Measurements from ENCODE around the gene FAM120B.

The FAM120B gene

GRCh38 chr6:170447561-170447930, 141.0 kb downstream of the FAM120B start:
- no peaks in the 10 kb centered on the region for H4K20me1 ChIP-seq (ENCODE audit: insufficient read depth, low read length)
- no peaks in the 10 kb centered on the region for H3K36me3 ChIP-seq (replicated peaks; ENCODE audit: low read depth, low read length)
- no peak overlapping the region for H3K4me2 ChIP-seq (ENCODE audit: low read length)
- no peaks in the 10 kb centered on the region for H3K79me2 ChIP-seq (ENCODE audit: low read length)
- H3K4me1 ChIP-seq (ENCODE audit: low read length), result no peaks in the 10 kb centered on the region
- no peak overlapping the region for H3K27ac ChIP-seq (ENCODE audit: low read length)
- H3K27me3 ChIP-seq (ENCODE audit: low read depth, low read length), result no peaks in the 10 kb centered on the region
- no peaks in the 10 kb centered on the region for H3K9me3 ChIP-seq (ENCODE audit: insufficient read depth, low read length)
- H3K4me3 ChIP-seq (ENCODE audit: low read length), result no peak overlapping the region
- TF ChIP-seq CTCF (IDR thresholded peaks at IDR 0.05; ENCODE audit: low read depth, low read length), result no peak
- no peak for TF ChIP-seq EZH2phosphoT487 (IDR thresholded peaks at IDR 0.05; ENCODE audit: low read depth)
- H2AFZ ChIP-seq (ENCODE audit: low read depth, low read length), result no peak overlapping the region
- no peak overlapping the region for H3K9ac ChIP-seq (ENCODE audit: low read length)

- Histone ChIP-seq H4K20me1 (ENCODE audit: insufficient read depth, low read length) (no peaks in the 10 kb centered on the region), H3K4me1 (ENCODE audit: low read length) (no peaks in the 10 kb centered on the region), H2AFZ (ENCODE audit: low read depth, low read length) (no peak overlapping the region), H3K9me3 (ENCODE audit: insufficient read depth, low read length) (no peaks in the 10 kb centered on the region), H3K36me3 (replicated peaks; ENCODE audit: low read depth, low read length) (no peaks in the 10 kb centered on the region), H3K4me3 (ENCODE audit: low read length) (no peak overlapping the region), H3K9ac (ENCODE audit: low read length) (no peak overlapping the region), H3K27ac (ENCODE audit: low read length) (no peak overlapping the region), H3K4me2 (ENCODE audit: low read length) (no peak overlapping the region), H3K79me2 (ENCODE audit: low read length) (no peaks in the 10 kb centered on the region), H3K27me3 (ENCODE audit: low read depth, low read length) (no peaks in the 10 kb centered on the region)
- TF ChIP-seq EZH2phosphoT487 (IDR thresholded peaks at IDR 0.05; ENCODE audit: low read depth), result no peak
- TF ChIP-seq CTCF (IDR thresholded peaks at IDR 0.05; ENCODE audit: low read depth, low read length), result no peak
Observed at GRCh38 chr6:170448317-170448716, 141.8 kb downstream of the FAM120B start.

DNA sequence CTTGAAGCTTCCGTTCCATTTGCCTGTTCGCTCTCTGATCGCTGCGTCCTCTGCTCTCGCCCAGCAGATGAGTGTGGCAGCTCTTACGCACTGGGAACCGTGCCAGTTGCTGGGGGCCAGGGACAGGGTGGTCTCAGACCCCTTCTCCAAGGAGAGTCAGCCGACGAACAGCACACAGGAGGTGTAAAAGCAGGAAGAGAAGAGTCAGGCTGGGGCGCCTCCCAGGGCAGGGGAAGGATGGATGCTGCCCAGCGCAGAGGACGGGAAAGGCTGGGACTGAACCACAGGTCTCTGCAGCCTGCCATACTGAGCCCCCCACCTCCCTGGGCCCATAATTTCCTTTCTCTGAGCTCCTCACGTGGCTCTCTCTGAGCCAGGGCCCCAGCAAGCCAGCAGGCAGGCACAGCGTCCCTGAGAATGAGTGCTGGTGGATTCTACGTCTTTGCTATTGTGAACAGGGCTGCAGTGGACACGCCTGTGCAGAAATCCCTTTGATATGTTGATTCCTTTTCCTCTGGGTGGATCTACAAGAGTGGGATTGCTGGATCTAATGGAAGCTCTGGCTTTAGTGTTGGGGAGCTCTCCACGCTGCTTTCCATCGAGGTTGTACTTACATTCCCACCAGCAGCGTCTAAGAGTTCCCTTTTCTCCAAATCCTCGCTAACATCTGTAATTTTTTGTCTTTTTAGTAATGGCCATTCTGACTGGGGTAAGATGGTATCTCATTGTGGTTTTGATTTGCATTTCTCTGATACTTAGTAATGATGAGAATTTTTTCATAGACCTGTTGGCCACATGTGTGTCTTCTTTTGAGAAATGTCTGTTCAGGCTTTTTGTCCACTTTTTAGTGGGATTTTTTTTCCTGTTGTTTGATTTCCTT, 142.4 kb downstream of the FAM120B start:
- no peaks in the 10 kb centered on the region for H3K9me3 ChIP-seq (ENCODE audit: insufficient read depth, low read length)
- TF ChIP-seq EZH2phosphoT487 (IDR thresholded peaks at IDR 0.05; ENCODE audit: low read depth), result no peak
- TF ChIP-seq CTCF (IDR thresholded peaks at IDR 0.05; ENCODE audit: low read depth, low read length), result no peak
- H3K4me3 ChIP-seq (ENCODE audit: low read length), result no peak overlapping the region
- no peaks in the 10 kb centered on the region for H3K36me3 ChIP-seq (replicated peaks; ENCODE audit: low read depth, low read length)
- no peaks in the 10 kb centered on the region for H4K20me1 ChIP-seq (ENCODE audit: insufficient read depth, low read length)
- no peaks in the 10 kb centered on the region for H3K79me2 ChIP-seq (ENCODE audit: low read length)
- H3K4me2 ChIP-seq (ENCODE audit: low read length), result no peak overlapping the region
- no peak overlapping the region for H3K9ac ChIP-seq (ENCODE audit: low read length)
- H3K27ac ChIP-seq (ENCODE audit: low read length), result no peak overlapping the region
- no peaks in the 10 kb centered on the region for H3K27me3 ChIP-seq (ENCODE audit: low read depth, low read length)
- H3K4me1 ChIP-seq (ENCODE audit: low read length), result no peaks in the 10 kb centered on the region
- H2AFZ ChIP-seq (ENCODE audit: low read depth, low read length), result no peak overlapping the region

DNA sequence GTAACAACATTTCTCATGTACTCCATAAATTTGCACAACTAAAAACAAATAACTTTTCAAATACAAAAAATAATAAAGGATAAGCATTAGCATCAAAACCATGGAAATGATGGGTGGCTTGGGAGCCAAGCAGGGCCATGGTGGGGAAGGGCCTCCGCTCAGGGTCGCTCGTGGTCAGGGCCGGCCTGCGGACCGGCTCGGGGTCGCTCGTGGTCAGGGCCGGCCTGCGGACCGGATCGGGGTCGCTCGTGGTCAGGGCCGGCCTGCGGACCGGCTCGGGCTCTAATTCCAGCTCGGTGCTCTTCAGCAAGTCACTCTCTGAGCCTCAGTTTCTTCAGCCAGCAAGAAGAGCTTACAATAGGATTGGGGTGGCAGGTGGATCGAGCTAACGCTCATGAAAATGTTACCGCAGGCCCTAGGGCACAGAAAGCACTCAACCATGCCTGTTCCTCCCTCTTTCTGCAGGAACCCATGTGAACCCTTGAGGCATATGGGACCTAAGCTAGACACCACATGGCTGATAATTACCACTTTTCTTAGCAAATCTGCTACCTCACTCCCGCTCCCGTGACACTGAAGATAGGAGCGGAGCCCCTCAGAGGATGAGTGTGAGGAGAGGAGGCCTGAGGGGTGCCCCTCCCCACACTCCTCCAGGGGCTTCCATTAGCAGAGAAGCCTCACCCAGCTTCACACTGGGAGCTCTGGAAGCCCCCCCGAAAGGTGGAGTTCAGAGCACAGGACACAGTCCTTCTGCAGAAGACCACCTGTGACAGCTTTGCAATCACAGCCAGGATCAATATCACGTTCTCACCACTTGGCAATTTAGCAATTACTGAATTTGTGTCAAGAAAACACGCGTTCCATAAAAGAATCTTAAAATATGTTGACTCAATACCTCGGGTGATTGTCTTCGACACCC, 143.5 kb downstream of the FAM120B start:
- H3K79me2 ChIP-seq (ENCODE audit: low read length), result no peaks in the 10 kb centered on the region
- no peaks in the 10 kb centered on the region for H3K9me3 ChIP-seq (ENCODE audit: insufficient read depth, low read length)
- H3K4me1 ChIP-seq (ENCODE audit: low read length), result no peaks in the 10 kb centered on the region
- no peak overlapping the region for H3K27ac ChIP-seq (ENCODE audit: low read length)
- TF ChIP-seq EZH2phosphoT487 (IDR thresholded peaks at IDR 0.05; ENCODE audit: low read depth), result no peak
- TF ChIP-seq CTCF (IDR thresholded peaks at IDR 0.05; ENCODE audit: low read depth, low read length), result no peak
- no peak overlapping the region for H3K4me2 ChIP-seq (ENCODE audit: low read length)
- H3K4me3 ChIP-seq (ENCODE audit: low read length), result no peak overlapping the region
- H3K9ac ChIP-seq (ENCODE audit: low read length), result no peak overlapping the region
- no peak overlapping the region for H2AFZ ChIP-seq (ENCODE audit: low read depth, low read length)
- H4K20me1 ChIP-seq (ENCODE audit: insufficient read depth, low read length), result no peaks in the 10 kb centered on the region
- H3K36me3 ChIP-seq (replicated peaks; ENCODE audit: low read depth, low read length), result no peaks in the 10 kb centered on the region
- H3K27me3 ChIP-seq (ENCODE audit: low read depth, low read length), result no peaks in the 10 kb centered on the region
